GDM1 (cell line): ENCODE results near the gene C9orf57.
"Not testable (repeated sequence)": the region's sequence is repeated elsewhere in the genome, so short reads cannot be mapped to it uniquely, and the experiment has no call there.

Experiments
- DNase-seq: peaks from one replicate; lab custom pipeline; 2025; lab: John Stamatoyannopoulos, UW

The C9orf57 gene

DNA sequence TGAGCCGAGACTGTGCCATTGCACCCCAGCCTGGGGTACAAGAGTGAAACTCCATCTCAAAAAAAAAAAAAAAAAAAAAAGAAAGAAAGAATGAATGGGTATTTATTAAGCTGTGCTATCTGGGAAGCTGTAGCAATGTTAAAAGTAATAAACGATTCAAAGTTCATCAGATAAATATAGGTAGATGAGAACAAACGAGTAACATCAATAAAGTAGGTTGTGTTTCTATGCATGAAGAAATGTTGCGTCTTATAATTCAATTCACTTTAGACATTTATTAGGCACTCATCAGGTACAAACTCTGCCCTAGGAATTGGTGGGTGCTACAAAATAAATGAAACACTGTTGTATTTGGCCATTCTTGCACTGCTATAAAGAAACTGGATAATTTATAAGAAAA lies 36.8 kb downstream of the C9orf57 start:
- DNase-seq: no peak

DNA sequence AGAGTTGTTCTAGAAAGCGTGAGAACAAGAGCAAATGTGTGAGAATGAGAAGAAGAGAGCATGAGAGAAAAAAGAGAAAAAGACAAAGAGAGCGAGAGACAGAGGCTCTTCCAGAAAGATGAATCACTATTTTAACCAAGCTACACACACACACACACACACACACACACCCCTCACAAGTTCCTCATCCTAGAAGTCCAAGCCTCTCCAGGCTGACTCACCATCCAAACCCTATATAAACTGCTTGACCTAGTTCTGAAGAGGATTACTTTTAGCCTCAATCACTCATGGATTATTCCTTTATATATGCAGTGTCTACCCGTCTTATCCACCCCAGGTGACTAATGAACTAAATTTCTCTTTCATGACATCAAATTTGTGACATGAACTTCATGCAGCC lies 37.6 kb downstream of the C9orf57 start:
- peak; percentile 46 for DNase-seq

DNA sequence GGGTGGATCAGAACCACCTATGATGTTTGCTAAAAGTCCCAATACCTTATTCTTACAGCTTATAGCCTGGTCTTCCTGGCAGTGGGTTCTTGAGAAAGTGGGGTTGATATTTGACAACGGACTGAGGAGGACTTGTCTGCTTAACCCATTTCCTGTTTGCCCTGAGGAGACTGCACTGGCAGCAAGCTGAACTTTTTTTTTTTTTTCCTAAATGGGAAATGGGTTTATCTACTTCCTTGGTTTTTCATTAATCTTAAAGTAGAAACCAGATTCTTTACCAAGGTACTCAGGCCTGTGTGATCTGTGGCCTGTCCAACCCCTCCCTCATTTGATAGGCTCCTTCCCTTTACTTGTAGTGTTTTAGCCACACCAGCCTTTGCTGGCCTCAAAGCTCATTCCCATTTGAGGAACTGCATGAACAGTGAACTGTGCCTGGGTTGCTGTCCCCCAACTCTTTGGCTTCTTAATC lies 47.1 kb downstream of the C9orf57 start:
- no peak for DNase-seq

DNA sequence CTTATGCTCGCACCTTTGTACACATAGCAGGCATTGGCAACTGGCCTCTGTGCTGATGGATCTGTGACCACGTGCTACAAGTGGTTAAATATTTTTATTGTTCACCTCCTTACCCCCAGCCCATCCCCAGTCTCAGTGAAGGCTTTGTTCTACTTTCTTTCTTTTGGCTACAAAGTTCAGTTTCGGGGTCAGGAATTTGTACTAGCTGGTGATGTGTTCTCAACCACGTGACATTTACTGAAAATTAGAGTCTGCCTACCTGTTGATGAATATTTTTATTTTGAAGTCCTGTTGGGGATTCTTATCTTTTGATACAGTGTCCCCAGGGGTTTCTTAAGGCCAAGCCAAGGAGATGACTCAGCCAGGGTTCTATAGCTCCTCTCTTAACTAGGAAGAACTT lies 47.8 kb downstream of the C9orf57 start:
- no peak for DNase-seq

DNA sequence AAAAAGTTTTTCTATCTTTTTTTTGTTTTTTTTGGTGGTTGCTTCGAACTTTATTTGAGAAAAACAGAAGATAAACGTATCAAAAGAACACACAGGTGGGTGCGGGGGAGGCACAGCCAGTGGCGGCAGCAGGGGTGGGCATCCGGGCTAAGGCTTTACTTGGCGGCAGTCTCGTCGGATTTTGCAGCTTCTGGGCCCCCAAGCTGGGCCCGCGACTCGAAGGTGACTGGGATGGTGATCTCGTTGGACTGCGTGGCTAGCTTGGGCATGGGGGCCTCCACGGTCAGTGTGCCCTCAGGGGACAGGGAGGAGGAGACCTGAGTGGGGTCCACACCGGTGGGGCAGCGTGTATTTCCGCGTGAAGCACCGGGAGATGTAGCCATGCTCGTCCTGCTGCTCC lies 52.7 kb downstream of the C9orf57 start:
- DNase-seq: not testable (repeated sequence)

DNA sequence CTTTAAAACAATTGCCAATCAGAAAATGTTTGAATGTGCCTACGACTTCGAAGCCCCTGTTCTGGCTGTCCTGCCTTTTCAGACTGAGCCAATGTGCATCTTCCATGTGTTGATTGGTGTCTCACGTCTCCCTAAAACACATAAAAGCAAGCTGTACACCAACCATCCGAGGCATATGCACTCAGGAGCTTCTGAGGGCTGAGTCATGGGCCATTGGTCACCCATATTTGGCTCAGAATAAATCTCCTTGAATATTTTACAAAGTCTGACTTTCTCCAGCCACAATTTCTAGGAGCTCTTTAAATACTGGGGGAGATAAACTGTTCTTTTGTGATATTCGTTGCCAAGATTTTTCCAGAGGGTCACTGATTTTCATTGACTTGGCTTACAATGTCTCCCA lies 53.9 kb downstream of the C9orf57 start:
- DNase-seq: no peak

DNA sequence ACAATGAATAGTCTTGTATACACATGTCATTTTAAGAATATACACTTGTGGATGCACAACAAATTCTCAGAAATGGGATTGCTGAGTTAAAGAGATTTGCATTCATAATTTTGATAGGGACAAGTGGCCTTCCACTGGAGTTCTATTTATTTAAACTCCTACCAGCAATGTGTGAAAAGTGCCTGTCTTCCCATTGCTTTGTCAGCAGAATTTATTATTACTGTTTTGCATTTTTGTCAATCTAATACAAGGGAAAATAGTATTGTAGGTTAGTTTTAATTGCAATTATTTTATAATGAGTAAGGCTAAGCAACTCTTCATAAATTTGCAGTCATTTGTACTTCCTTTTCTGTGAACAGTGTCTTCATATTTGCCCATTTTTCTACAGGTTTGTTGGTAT lies 55.0 kb downstream of the C9orf57 start:
- DNase-seq: no peak
